ENCODE data around the gene NPAS3. TPM values are rescaled to one million over a fixed set of nuclear protein-coding genes. Genes with fewer than 3 reads are reported as not detected.

The NPAS3 gene
- total RNA-seq, 2 donors from 2014 or later, result 0.33 to 0.78 TPM

- H3K4me3 ChIP-seq, result no peak overlapping the region
- no peaks in the 10 kb centered on the region for H3K27me3 ChIP-seq
- DNase-seq, result no peak
- intact Hi-C loops (cut with DNase I), result no loop called here
- peaks cover 0 to 3% (median 0%) of the 10 kb centered on the region in 3 donors for H3K9me3 ChIP-seq
- H3K36me3 ChIP-seq (replicated peaks in 1 of 2; ENCODE audit: insufficient read depth in 1 of 2, low read depth in 2 of 2), result no peaks in the 10 kb centered on the region
- TF ChIP-seq POLR2A (IDR thresholded peaks at IDR 0.05), result no peak
- TF ChIP-seq CTCF (IDR thresholded peaks at IDR 0.05), result no peak
- ATAC-seq, result no peak
- no peak overlapping the region for H3K27ac ChIP-seq
- WGBS, 2 donors, result 66% methylated on average over 7 of the region's 7 CpGs
- H3K4me1 ChIP-seq, result peaks cover 6% of the 10 kb centered on the region
Observed at GRCh38 chr14:33705490-33705889, 766.8 kb downstream of the NPAS3 start.

DNA sequence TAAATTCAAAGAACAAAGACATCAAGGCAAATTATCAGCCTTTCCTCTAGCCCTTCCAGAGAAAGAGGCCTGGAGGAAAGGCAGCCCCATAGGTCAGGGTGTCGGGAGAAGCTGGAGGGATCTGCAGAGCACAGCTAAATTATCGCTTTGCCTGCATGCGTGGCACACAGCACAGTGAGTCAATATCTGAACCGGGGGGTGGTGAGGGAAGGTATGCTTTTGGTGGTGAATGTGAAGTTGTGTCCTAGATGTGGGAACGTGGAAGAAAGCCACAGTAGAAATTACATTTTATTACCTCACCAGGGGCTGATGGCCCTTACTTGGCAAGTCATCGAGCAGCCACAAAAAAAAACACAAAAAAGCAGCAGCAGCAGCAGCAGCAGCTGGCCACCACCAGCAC lies 769.0 kb downstream of the NPAS3 start:
- no peak for DNase-seq
- no peak for ATAC-seq
- peaks cover 6% of the 10 kb centered on the region for H3K4me1 ChIP-seq
- WGBS, 2 donors, result 77% methylated on average over 6 of the region's 6 CpGs
- peaks cover 0 to 3% (median 0%) of the 10 kb centered on the region in 3 donors for H3K9me3 ChIP-seq
- H3K27me3 ChIP-seq, result no peaks in the 10 kb centered on the region
- no peaks in the 10 kb centered on the region for H3K36me3 ChIP-seq (replicated peaks in 1 of 2; ENCODE audit: insufficient read depth in 1 of 2, low read depth in 2 of 2)
- H3K27ac ChIP-seq, result no peak overlapping the region
- TF ChIP-seq POLR2A (IDR thresholded peaks at IDR 0.05), result no peak
- no peak for TF ChIP-seq CTCF (IDR thresholded peaks at IDR 0.05)
- intact Hi-C loops (cut with DNase I), result no loop called here
- no peak overlapping the region for H3K4me3 ChIP-seq

GRCh38 chr14:33709283-33709682 lies 770.6 kb downstream of the NPAS3 start:
- no peak for DNase-seq
- no peak overlapping the region for H3K4me3 ChIP-seq
- TF ChIP-seq CTCF (IDR thresholded peaks at IDR 0.05), result no peak
- no peak for TF ChIP-seq POLR2A (IDR thresholded peaks at IDR 0.05)
- H3K27ac ChIP-seq, result no peak overlapping the region
- no peaks in the 10 kb centered on the region for H3K9me3 ChIP-seq
- no peaks in the 10 kb centered on the region for H3K27me3 ChIP-seq
- no peaks in the 10 kb centered on the region for H3K36me3 ChIP-seq (replicated peaks in 1 of 2; ENCODE audit: insufficient read depth in 1 of 2, low read depth in 2 of 2)
- intact Hi-C loops (cut with DNase I), result no loop called here
- ATAC-seq, result no peak
- peaks cover 6% of the 10 kb centered on the region for H3K4me1 ChIP-seq
- WGBS, 2 donors, result 77 to 78% methylated on average over 4 of the region's 4 CpGs

- Histone ChIP-seq H3K27me3 (no peaks in the 10 kb centered on the region), H3K4me3 (no peak overlapping the region), H3K9me3 (no peaks in the 10 kb centered on the region), H3K27ac (no peak overlapping the region), H3K36me3 (replicated peaks in 1 of 2; ENCODE audit: insufficient read depth in 1 of 2, low read depth in 2 of 2) (no peaks in the 10 kb centered on the region), H3K4me1 (peaks cover 2% of the 10 kb centered on the region)
- TF ChIP-seq CTCF (IDR thresholded peaks at IDR 0.05) (no peak), POLR2A (IDR thresholded peaks at IDR 0.05) (no peak)
- intact Hi-C loops (cut with DNase I), result no loop called here
- 56 to 71% methylated on average over 3 of the region's 3 CpGs for WGBS, 2 donors
- ATAC-seq, result no peak
- DNase-seq, result no peak
Observed at GRCh38 chr14:33709711-33710110, 771.0 kb downstream of the NPAS3 start.

DNA sequence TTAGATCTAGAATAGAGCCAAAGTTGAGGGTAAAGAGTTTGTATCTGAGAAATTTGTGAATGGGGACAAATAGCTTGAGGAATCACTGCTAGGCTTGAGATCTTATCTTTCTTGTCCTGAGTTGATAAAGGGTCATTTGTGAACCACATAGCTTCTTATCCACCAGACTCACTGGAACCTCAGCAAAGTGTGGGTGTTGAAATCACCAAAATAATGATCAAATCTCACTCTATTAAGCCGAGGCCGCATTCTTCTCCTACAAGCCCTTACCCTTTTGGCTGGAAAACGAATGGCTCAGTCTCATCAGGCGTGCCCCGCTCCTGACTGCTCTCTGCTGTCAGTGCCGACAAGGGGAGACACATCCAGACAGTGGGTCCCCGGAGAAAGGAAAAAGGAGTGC lies 771.6 kb downstream of the NPAS3 start:
- no peaks in the 10 kb centered on the region for H3K9me3 ChIP-seq
- DNase-seq (no peak), ATAC-seq (no peak)
- no peaks in the 10 kb centered on the region for H3K36me3 ChIP-seq (replicated peaks in 1 of 2; ENCODE audit: insufficient read depth in 1 of 2, low read depth in 2 of 2)
- no peaks in the 10 kb centered on the region for H3K27me3 ChIP-seq
- no peaks in the 10 kb centered on the region for H3K4me1 ChIP-seq
- no peak overlapping the region for H3K27ac ChIP-seq
- intact Hi-C loops (cut with DNase I), result no loop called here
- H3K4me3 ChIP-seq, result no peak overlapping the region
- 64 to 75% methylated on average over 7 of the region's 7 CpGs for whole genome bisulfite sequencing, 2 donors
- TF ChIP-seq CTCF (IDR thresholded peaks at IDR 0.05), result no peak
- TF ChIP-seq POLR2A (IDR thresholded peaks at IDR 0.05), result no peak
